Parathyroid adenoma (tissue), 2 donors: ENCODE measurements around the gene PDE6C.

Source experiments
- H2AFZ ChIP-seq: fragments of 300-600 bp; sonication (generic); one replicate; pipeline ENCODE4 v1.7.0; 2017; ENCODE audit warnings: antibody characterized with exemption, mild to moderate bottlenecking
- H3K27ac ChIP-seq: fragments of 300-600 bp; sonication (generic); one replicate; pipeline ENCODE4 v1.7.0; 2017
- H3K27me3 ChIP-seq: fragments of 300-600 bp; sonication (generic); one replicate; pipeline ENCODE4 v1.7.0; 2017; ENCODE audit warnings: low read length; ENCODE audit not compliant: control insufficient read depth, insufficient read depth
- H3K36me3 ChIP-seq: fragments of 300-600 bp; sonication (generic); one replicate; pipeline ENCODE4 v1.7.0; 2017; ENCODE audit warnings: low read length; ENCODE audit not compliant: control insufficient read depth, insufficient read depth
- H3K4me1 ChIP-seq: fragments of 300-600 bp; sonication (generic); one replicate; pipeline ENCODE4 v1.7.0; 2017; ENCODE audit warnings: control low read depth
- H3K4me2 ChIP-seq: fragments of 300-600 bp; sonication (generic); one replicate; pipeline ENCODE4 v1.7.0; 2017; ENCODE audit warnings: low read length
- H3K4me3 ChIP-seq: fragments of 300-600 bp; sonication (generic); one replicate; pipeline ENCODE4 v1.7.0; 2017; ENCODE audit warnings: low read depth, low read length
- H3K79me2 ChIP-seq: fragments of 300-600 bp; sonication (generic); one replicate; pipeline ENCODE4 v1.7.0; 2017; ENCODE audit warnings: control low read depth
- H3K9ac ChIP-seq: fragments of 300-600 bp; sonication (generic); one replicate; pipeline ENCODE4 v1.7.0; 2017; ENCODE audit warnings: mild to moderate bottlenecking
- H3K9me3 ChIP-seq: fragments of 300-600 bp; sonication (generic); one replicate; pipeline ENCODE4 v1.7.0; 2017; ENCODE audit warnings: low read length; ENCODE audit not compliant: control insufficient read depth
- TF ChIP-seq, protein P1 (sequence below): fragments of 300-600 bp; sonication (generic); IDR thresholded peaks from one replicate; pipeline ENCODE4 v1.7.0; 2017; ENCODE audit warnings: antibody characterized with exemption, mild to moderate bottlenecking
- donor health status: primary hyperparathyroidism.

Gene PDE6C

DNA sequence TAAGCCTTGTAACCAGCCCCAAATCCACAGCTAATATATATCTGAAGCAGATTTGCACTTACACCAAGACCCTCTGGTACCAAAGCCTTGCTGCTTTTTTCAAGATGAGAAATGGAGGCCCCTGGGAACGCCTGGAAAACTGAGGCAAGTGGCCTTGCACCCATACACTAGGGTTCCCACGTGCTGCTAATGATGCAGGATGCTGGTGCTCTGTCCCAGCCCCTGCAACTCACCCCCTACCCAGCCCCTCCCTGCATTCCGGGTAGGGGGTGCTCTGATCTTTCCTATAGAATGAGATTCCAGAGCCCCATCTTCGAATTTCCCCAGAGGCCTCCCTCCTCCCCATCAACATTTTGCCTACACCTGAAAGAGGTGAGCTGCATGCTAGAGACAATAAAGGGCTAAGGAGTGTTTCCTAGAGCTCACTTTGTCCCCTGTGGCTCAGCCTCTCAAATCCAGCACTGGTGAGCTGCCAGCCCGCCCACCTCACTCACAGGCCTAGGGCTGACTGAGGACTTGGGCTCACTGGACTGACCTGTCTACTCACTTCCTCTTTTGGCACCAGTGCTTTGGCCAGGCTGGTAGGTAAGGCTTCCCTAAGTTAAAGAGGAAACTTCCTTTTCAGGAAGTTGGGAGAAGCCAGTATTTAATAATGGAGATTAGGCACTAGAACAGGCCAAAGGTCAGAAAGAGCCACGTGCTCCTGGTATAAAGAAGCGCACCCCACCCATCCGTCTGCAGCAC lies 21.1 kb upstream of the PDE6C start:
- H3K36me3 ChIP-seq, result no peaks in the 10 kb centered on the region
- no peak overlapping the region for H3K9ac ChIP-seq
- no peak overlapping the region for H2AFZ ChIP-seq
- H3K79me2 ChIP-seq, result no peaks in the 10 kb centered on the region
- no peaks in the 10 kb centered on the region for H3K27me3 ChIP-seq
- H3K4me2 ChIP-seq, result no peak overlapping the region
- H3K4me3 ChIP-seq, result no peak overlapping the region
- H3K9me3 ChIP-seq, result no peaks in the 10 kb centered on the region
- TF ChIP-seq, protein P1, sequence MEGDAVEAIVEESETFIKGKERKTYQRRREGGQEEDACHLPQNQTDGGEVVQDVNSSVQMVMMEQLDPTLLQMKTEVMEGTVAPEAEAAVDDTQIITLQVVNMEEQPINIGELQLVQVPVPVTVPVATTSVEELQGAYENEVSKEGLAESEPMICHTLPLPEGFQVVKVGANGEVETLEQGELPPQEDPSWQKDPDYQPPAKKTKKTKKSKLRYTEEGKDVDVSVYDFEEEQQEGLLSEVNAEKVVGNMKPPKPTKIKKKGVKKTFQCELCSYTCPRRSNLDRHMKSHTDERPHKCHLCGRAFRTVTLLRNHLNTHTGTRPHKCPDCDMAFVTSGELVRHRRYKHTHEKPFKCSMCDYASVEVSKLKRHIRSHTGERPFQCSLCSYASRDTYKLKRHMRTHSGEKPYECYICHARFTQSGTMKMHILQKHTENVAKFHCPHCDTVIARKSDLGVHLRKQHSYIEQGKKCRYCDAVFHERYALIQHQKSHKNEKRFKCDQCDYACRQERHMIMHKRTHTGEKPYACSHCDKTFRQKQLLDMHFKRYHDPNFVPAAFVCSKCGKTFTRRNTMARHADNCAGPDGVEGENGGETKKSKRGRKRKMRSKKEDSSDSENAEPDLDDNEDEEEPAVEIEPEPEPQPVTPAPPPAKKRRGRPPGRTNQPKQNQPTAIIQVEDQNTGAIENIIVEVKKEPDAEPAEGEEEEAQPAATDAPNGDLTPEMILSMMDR, result no peak
- H3K27ac ChIP-seq, result no peak overlapping the region
- H3K4me1 ChIP-seq, result no peaks in the 10 kb centered on the region

DNA sequence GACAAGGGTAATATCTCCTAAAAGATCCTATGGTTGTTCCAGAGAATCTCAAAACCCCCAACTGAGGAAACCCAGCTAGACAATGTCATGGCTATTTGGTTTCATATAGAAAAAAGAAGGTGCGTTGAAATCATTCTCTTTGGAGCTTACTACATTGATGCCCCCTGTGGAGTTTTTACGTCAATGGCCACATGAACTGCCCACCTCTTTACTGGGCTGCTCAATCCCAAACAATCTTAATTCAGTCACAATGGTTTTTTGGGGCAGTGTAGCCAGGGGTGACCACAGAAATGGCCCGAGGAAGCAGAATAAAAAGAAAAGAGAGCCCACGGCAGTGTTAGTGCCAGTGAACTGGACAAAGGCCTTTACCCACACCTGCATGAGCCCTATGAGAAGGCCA lies 19.1 kb upstream of the PDE6C start:
- Histone ChIP-seq H3K4me2 (no peak overlapping the region), H3K27ac (no peak overlapping the region), H2AFZ (no peak overlapping the region), H3K9ac (no peak overlapping the region), H3K4me1 (no peaks in the 10 kb centered on the region), H3K4me3 (no peak overlapping the region), H3K79me2 (no peaks in the 10 kb centered on the region), H3K27me3 (no peaks in the 10 kb centered on the region), H3K9me3 (no peaks in the 10 kb centered on the region), H3K36me3 (no peaks in the 10 kb centered on the region)
- TF ChIP-seq, protein P1, result no peak

DNA sequence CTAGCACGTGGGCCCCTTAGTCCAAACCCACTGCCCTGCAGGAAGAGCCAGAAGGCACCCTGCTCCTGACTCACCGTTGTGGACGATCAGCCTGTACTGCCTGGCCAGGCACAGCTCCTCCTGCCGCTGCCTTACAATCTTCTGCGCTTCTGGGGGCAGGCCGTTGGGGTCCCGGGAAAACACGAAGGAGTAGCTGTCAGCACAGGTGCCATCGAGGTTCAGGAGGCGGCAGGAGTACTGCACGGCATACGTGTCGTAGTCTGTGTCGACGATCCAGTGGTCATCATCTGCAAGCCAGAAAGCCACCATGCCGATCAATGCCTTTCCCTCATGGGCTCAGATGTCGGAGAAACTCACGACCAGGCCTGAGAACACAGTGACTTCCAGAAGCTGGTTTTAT lies 18.6 kb upstream of the PDE6C start:
- no peaks in the 10 kb centered on the region for H3K27me3 ChIP-seq
- no peak overlapping the region for H2AFZ ChIP-seq
- no peaks in the 10 kb centered on the region for H3K9me3 ChIP-seq
- TF ChIP-seq, protein P1, result no peak
- H3K27ac ChIP-seq, result no peak overlapping the region
- H3K79me2 ChIP-seq, result no peaks in the 10 kb centered on the region
- H3K4me2 ChIP-seq, result no peak overlapping the region
- no peak overlapping the region for H3K4me3 ChIP-seq
- H3K36me3 ChIP-seq, result no peaks in the 10 kb centered on the region
- no peaks in the 10 kb centered on the region for H3K4me1 ChIP-seq
- H3K9ac ChIP-seq, result no peak overlapping the region

DNA sequence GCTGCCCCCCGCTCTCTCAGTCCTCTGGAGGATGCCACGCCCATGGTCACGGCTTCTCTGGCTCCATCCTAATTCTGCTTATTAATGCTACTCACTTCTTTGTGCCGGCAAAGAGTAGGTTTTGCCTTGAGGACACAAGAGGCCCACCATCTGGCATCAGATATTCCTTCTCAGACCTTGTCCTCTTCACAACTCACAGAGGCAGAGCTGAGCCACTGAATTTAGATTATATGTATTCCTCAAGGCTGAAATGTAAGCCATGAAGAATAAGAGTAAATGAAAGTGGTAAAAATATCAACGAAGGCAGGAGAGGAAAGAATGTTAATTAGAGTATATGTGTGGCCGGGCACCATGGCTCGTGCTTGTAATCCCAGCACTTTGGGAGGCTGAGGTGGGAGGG lies 17.8 kb upstream of the PDE6C start:
- no peaks in the 10 kb centered on the region for H3K9me3 ChIP-seq
- TF ChIP-seq, protein P1, result no peak
- no peak overlapping the region for H3K4me3 ChIP-seq
- H2AFZ ChIP-seq, result no peak overlapping the region
- H3K27me3 ChIP-seq, result no peaks in the 10 kb centered on the region
- no peaks in the 10 kb centered on the region for H3K4me1 ChIP-seq
- no peak overlapping the region for H3K27ac ChIP-seq
- no peak overlapping the region for H3K9ac ChIP-seq
- no peaks in the 10 kb centered on the region for H3K79me2 ChIP-seq
- no peaks in the 10 kb centered on the region for H3K36me3 ChIP-seq
- H3K4me2 ChIP-seq, result no peak overlapping the region
